Brain pericyte (primary cell): ENCODE results near the gene SLC17A2.

Source experiments
- DNase-seq: peaks from one replicate; pipeline ENCODE4 v3.0.0-alpha.2; 2012; ENCODE audit warnings: low read depth, low spot score

SLC17A2 gene

GRCh38 chr6:25930532-25931410 is at the start of gene SLC17A2:
SLC17A2 (minus strand) TSS chr6:25930691; CDS start chr6:25925796, 4,895 bp downstream.
- DNase-seq = no peak

GRCh38 chr6:25975923-25976560 is 45.6 kb upstream of the SLC17A2 start:
- no peak for DNase-seq

GRCh38 chr6:25973923-25974555 is 43.5 kb upstream of the SLC17A2 start:
- no peak for DNase-seq

- no peak for DNase-seq
Observed at GRCh38 chr6:25972902-25973301, 42.4 kb upstream of the SLC17A2 start.

GRCh38 chr6:25972128-25972527 is 41.6 kb upstream of the SLC17A2 start:
- no peak for DNase-seq

GRCh38 chr6:25971187-25971821 is 40.8 kb upstream of the SLC17A2 start:
- DNase-seq = no peak

GRCh38 chr6:25968769-25969168 is 38.3 kb upstream of the SLC17A2 start:
- no peak for DNase-seq

- no peak for DNase-seq
Observed at GRCh38 chr6:25966711-25967110, 36.2 kb upstream of the SLC17A2 start.

- no peak for DNase-seq
Observed at GRCh38 chr6:25965058-25965457, 34.6 kb upstream of the SLC17A2 start.

GRCh38 chr6:25963426-25964123 is 33.1 kb upstream of the SLC17A2 start:
- no peak for DNase-seq

- peak; percentile 41 for DNase-seq
Observed at GRCh38 chr6:25962149-25963127, 31.9 kb upstream of the SLC17A2 start, which contains the start of gene TRIM38. TRIM38 (plus strand) TSS chr6:25962802; CDS start chr6:25966523, 3,721 bp downstream.

- no peak for DNase-seq
Observed at GRCh38 chr6:25961619-25962148, 31.2 kb upstream of the SLC17A2 start.

- DNase-seq = no peak
Observed at GRCh38 chr6:25960734-25961133, 30.2 kb upstream of the SLC17A2 start.

- DNase-seq = no peak
Observed at GRCh38 chr6:25959890-25960536, 29.5 kb upstream of the SLC17A2 start.

GRCh38 chr6:25958700-25959162 is 28.2 kb upstream of the SLC17A2 start:
- DNase-seq = no peak

GRCh38 chr6:25956226-25956625 is 25.7 kb upstream of the SLC17A2 start:
- DNase-seq = no peak

- no peak for DNase-seq
Observed at GRCh38 chr6:25954756-25955155, 24.3 kb upstream of the SLC17A2 start.

- no peak for DNase-seq
Observed at GRCh38 chr6:25953733-25954132, 23.2 kb upstream of the SLC17A2 start.

GRCh38 chr6:25952535-25952934 is 22.0 kb upstream of the SLC17A2 start:
- DNase-seq = no peak
